ENCODE data around the gene RADIL.

The RADIL gene

DNA sequence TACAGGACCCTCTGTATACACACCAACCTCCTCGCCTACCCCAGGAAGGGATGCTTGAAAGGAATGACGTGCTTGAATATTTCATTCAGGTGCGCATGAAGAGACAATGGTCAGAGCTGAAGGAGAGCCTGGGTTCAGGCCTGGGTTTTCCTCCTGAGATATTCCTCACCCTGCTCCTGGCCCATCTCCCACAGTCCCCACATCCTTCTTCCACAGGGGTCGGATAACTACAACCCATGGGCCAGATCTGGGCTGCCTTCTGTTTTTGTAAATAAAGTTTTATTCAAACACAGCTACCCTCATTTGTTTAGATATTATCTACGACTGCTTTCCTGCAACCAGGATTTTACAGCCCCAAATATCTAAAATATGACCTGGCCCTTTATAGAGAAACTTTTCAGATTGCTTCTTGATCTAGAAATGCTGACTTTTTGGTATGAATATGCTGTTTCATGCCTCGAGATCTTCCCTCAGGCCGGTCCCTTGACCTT, 1.8 kb upstream of the RADIL start:
- Histone ChIP-seq H3K4me3 (replicated peaks; ENCODE audit: low read depth, low read length) (no peak overlapping the region), H3K27me3 (replicated peaks; ENCODE audit: control insufficient read depth, insufficient read depth, low read length) (no peaks in the 10 kb centered on the region), H3K36me3 (ENCODE audit: control insufficient read depth, insufficient read depth, low read length) (no peaks in the 10 kb centered on the region)
- TF ChIP-seq, protein P1, sequence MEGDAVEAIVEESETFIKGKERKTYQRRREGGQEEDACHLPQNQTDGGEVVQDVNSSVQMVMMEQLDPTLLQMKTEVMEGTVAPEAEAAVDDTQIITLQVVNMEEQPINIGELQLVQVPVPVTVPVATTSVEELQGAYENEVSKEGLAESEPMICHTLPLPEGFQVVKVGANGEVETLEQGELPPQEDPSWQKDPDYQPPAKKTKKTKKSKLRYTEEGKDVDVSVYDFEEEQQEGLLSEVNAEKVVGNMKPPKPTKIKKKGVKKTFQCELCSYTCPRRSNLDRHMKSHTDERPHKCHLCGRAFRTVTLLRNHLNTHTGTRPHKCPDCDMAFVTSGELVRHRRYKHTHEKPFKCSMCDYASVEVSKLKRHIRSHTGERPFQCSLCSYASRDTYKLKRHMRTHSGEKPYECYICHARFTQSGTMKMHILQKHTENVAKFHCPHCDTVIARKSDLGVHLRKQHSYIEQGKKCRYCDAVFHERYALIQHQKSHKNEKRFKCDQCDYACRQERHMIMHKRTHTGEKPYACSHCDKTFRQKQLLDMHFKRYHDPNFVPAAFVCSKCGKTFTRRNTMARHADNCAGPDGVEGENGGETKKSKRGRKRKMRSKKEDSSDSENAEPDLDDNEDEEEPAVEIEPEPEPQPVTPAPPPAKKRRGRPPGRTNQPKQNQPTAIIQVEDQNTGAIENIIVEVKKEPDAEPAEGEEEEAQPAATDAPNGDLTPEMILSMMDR (IDR thresholded peaks at IDR 0.05; ENCODE audit: insufficient read depth, low read length, poor library complexity, severe bottlenecking) = no peak
- no peak for DNase-seq (ENCODE audit: extremely low read depth, insufficient read length)

DNA sequence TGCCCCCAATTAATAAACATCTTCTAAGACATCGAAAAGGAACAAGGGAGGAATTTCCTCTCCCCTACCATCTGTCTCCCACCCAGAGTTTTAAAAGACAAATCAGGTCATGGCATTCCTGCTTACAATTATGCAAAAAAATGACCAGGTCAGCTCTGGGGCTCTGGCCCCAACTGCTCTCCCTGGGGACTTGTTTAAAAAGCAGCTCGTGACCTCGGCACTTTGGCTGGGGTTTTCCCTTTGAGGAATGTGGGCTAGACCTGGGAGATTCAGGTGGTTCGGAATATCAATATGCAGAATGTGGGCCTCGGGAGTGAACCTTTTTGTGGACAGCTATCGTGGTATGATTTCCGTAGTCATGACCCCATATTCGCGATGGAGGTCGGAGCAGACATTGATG, 648 bp upstream of the RADIL start:
- Histone ChIP-seq H3K36me3 (ENCODE audit: control insufficient read depth, insufficient read depth, low read length) (no peaks in the 10 kb centered on the region), H3K27me3 (replicated peaks; ENCODE audit: control insufficient read depth, insufficient read depth, low read length) (no peaks in the 10 kb centered on the region; the same call in 1 of the 2 replicates), H3K4me3 (replicated peaks; ENCODE audit: low read depth, low read length) (no peak overlapping the region)
- TF ChIP-seq, protein P1 (IDR thresholded peaks at IDR 0.05; ENCODE audit: insufficient read depth, low read length, poor library complexity, severe bottlenecking) = no peak
- no peak for DNase-seq (ENCODE audit: extremely low read depth, insufficient read length)

DNA sequence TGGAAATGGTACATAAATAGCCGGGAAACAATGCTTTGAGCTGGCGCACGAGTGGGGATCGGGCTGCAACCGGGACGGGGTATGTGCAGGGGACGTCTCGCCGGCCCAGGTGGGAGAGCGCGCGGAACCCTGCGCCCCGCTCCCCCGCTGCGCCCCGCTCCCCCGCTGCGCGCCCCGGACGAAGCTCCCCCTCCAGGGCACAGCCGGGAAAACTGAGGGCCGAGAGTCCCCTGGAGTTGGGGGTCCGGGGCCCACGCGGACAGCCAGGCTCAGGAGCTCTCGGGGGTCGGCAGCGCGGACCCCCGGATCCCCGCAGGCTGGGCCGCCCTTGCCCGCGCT, 514 bp downstream of the RADIL start:
- H3K4me3 ChIP-seq (replicated peaks; ENCODE audit: low read depth, low read length) = no peak overlapping the region
- H3K36me3 ChIP-seq (ENCODE audit: control insufficient read depth, insufficient read depth, low read length) = no peaks in the 10 kb centered on the region
- TF ChIP-seq, protein P1 (IDR thresholded peaks at IDR 0.05; ENCODE audit: insufficient read depth, low read length, poor library complexity, severe bottlenecking) = no peak
- no peak for DNase-seq (ENCODE audit: extremely low read depth, insufficient read length)
- H3K27me3 ChIP-seq (replicated peaks; ENCODE audit: control insufficient read depth, insufficient read depth, low read length) = no peaks in the 10 kb centered on the region; the same call in 1 of the 2 replicates

DNA sequence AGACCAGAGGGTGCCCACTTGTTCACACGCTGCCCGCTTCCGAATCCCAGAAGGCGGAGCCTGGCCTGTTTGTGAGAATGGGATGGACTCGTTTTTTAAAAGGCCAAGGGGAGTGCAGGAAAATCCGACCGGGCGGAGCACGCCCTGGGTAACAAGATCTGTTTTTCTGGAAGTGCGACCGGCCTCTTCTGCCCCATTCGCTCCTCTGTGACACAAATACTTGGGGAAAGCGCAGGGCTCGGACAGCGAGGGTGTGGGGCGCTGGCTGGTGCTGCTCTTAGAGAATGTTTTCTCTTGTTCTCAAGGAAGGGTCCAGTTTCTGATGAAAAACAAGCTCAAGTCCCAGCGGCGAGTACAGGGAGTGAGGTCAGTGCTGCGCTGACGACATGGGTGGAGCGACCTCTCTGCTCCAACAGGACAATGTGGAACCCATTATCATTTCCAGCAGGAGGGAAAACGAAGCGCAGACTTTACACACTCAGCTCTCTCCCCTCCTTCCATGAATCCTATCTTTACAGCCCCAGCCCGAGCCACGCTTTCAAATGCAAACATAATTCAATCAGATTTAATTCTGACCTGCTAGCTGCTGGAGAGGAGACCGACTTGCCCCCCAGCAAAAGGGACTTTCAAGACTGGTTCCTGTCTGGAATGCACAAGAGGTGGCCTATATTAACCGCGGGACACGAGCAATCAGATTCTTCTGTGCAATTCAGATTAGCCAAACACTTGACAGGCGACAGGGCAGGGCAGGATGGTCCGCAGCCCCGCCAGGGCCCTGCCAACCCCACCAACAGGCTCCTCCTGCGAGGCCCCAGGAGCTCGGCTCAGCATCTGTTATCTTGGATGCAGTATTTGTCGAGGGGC, 1.1 kb downstream of the RADIL start:
- no peak for DNase-seq (ENCODE audit: extremely low read depth, insufficient read length)
- H3K36me3 ChIP-seq (ENCODE audit: control insufficient read depth, insufficient read depth, low read length) = no peaks in the 10 kb centered on the region
- TF ChIP-seq, protein P1 (IDR thresholded peaks at IDR 0.05; ENCODE audit: insufficient read depth, low read length, poor library complexity, severe bottlenecking) = no peak
- H3K4me3 ChIP-seq (replicated peaks; ENCODE audit: low read depth, low read length) = no peak overlapping the region
- H3K27me3 ChIP-seq (replicated peaks; ENCODE audit: control insufficient read depth, insufficient read depth, low read length) = no peaks in the 10 kb centered on the region; the same call in 1 of the 2 replicates

DNA sequence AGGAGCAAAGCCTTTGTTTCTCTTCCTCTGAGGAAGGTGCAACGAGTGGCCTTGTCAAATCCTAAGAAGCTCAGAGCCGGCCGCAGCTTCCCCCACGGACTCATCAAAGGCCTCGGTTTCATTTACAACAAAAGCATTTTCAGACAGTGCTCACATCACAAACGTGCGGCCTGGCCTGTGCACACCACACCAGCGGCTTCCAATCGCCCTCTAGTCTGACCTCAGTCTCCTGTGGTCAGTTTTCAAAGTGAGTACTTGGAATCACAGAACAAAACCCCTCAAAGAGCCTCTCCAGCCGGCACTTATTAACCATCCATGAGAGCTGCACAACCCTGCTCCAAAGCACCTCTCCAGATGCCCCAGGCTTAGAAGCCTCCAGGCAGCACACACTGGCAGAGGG, 3.3 kb downstream of the RADIL start:
- DNase-seq (ENCODE audit: extremely low read depth, insufficient read length) = no peak
- TF ChIP-seq, protein P1 (IDR thresholded peaks at IDR 0.05; ENCODE audit: insufficient read depth, low read length, poor library complexity, severe bottlenecking) = no peak
- H3K36me3 ChIP-seq (ENCODE audit: control insufficient read depth, insufficient read depth, low read length) = no peaks in the 10 kb centered on the region
- H3K4me3 ChIP-seq (replicated peaks; ENCODE audit: low read depth, low read length) = no peak overlapping the region
- H3K27me3 ChIP-seq (replicated peaks; ENCODE audit: control insufficient read depth, insufficient read depth, low read length) = no peaks in the 10 kb centered on the region; the same call in 1 of the 2 replicates

All from GM06990 (cell line).